ENCODE data around the gene RND2.

- no peak for TF ChIP-seq EZH2 (optimal IDR thresholded peaks at IDR 0.05; ENCODE audit: low read depth, low read length)
- no peak for TF ChIP-seq CTCF (IDR thresholded peaks at IDR 0.05; ENCODE audit: low read length)
- no peak for TF ChIP-seq EZH2phosphoT487 (IDR thresholded peaks at IDR 0.05; ENCODE audit: low read length)
These were observed 15.6 kb downstream of the RND2 start for GRCh38 chr17:43040655-43041054.
